CD4-positive, CD25-positive, alpha-beta regulatory T cell (primary cell): ENCODE measurements around the gene CACNB2. TPM values are rescaled to one million over a fixed set of nuclear protein-coding genes. Genes with fewer than 3 reads are reported as not detected.

Source experiments
- ATAC-seq, 2 donors: fragments of 150-1000 bp; cut with Tn5 transposase; one replicate each; pipeline ENCODE4 v1.10.0; 2021; ENCODE audit warnings: low read depth in 2 of 2, moderate number of reproducible peaks in 2 of 2, moderate library complexity in 1 of 2
- DNase-seq, 3 donors: peaks; one replicate each; pipeline versions ENCODE4 v3.0.0 to v3.0.0-alpha.2; 2012 to 2022; ENCODE audit warnings: mixed read lengths in 1 of 3
- H3K27ac ChIP-seq: one replicate; pipeline ENCODE4 v1.7.0; 2013; ENCODE audit warnings: mild to moderate bottlenecking, low read length; ENCODE audit not compliant: insufficient read depth, poor library complexity, severe bottlenecking
- H3K27me3 ChIP-seq: one replicate; pipeline ENCODE4 v1.7.0; 2013; ENCODE audit warnings: low read length; ENCODE audit not compliant: control insufficient read depth, insufficient read depth
- H3K36me3 ChIP-seq: one replicate; pipeline ENCODE4 v1.7.0; 2013; ENCODE audit warnings: mild to moderate bottlenecking, low read length, moderate library complexity; ENCODE audit not compliant: control insufficient read depth, insufficient read depth
- H3K4me1 ChIP-seq: 2 replicates; pipeline ENCODE4 v1.7.0; 2013; ENCODE audit warnings: mild to moderate bottlenecking, low read length; ENCODE audit not compliant: insufficient read depth, control insufficient read depth, poor library complexity, severe bottlenecking
- H3K4me3 ChIP-seq: one replicate; pipeline ENCODE4 v1.7.0; 2013; ENCODE audit warnings: low read depth, mild to moderate bottlenecking, low read length, moderate library complexity
- H3K9me3 ChIP-seq, 2 experiments: 1 replicate in 1 of 2; 2 replicates in 1 of 2; pipeline ENCODE4 v1.7.0; 2013; ENCODE audit warnings: low read length in 2 of 2, mild to moderate bottlenecking in 1 of 2, moderate library complexity in 1 of 2; ENCODE audit not compliant: control insufficient read depth in 2 of 2
- H3K27ac Mint-ChIP-seq, 3 donors: one replicate each; pipeline ENCODE4 v1.8.0; 2020 to 2022; ENCODE audit warnings: mild to moderate bottlenecking in 3 of 3, mixed read lengths in 3 of 3, moderate library complexity in 2 of 3
- H3K27me3 Mint-ChIP-seq: one replicate; pipeline ENCODE4 v1.8.0; 2022; ENCODE audit warnings: mild to moderate bottlenecking, mixed read lengths
- H3K36me3 Mint-ChIP-seq: one replicate; pipeline ENCODE4 v1.8.0; 2020; ENCODE audit warnings: mixed read lengths
- H3K4me1 Mint-ChIP-seq, 4 donors: one replicate each; pipeline ENCODE4 v1.8.0; 2020 to 2022; ENCODE audit warnings: mixed read lengths in 4 of 4, mild to moderate bottlenecking in 1 of 4
- H3K4me3 Mint-ChIP-seq, 4 donors: one replicate each; pipeline ENCODE4 v1.8.0; 2020 to 2022; ENCODE audit warnings: mild to moderate bottlenecking in 4 of 4, mixed read lengths in 4 of 4, moderate library complexity in 3 of 4
- H3K9me3 Mint-ChIP-seq, 7 donors: one replicate each; pipeline ENCODE4 v1.8.0; 2020 to 2022; ENCODE audit warnings: mixed read lengths in 7 of 7, mild to moderate bottlenecking in 3 of 7, moderate library complexity in 2 of 7
- polyA plus RNA-seq, 4 donors: library from polyadenylated mRNA; unstranded; fragments of 300-500 nt; fragmentation: Illumina TruSeq; gene quantifications; one replicate each; pipeline ENCODE4 v1.2.3, GENCODE V29; 2021
- total RNA-seq: library from RNA; stranded (reverse); gene quantifications from one replicate; pipeline ENCODE4 v1.2.3, GENCODE V29; 2022

The CACNB2 gene
- total and polyA plus RNA-seq, 5 donors from 2014 or later: 0.39 to 0.80 (median 0.49) TPM

DNA sequence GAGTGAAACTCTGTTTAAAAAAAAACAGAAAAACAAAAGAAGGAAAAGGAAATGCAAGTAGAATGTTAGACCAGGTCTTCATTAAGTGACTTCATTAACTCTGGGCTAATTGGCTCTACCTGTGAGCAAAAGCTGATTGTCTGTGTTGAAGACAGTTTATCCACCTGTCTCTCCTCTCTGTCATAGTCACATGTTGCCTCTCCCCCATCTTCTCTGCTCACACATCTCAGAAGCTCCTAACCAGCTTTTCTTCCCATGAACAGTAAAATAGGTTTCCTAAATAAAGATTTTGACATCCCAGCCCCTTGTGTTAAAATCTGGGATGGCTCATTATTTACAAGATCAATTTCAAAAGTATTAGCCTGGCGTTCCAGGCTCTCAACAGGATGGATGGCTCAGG lies 222.7 kb downstream of the CACNB2 start:
- Histone ChIP-seq H3K27me3 (no peaks in the 10 kb centered on the region), H3K36me3 (no peaks in the 10 kb centered on the region), H3K4me1 (no peaks in the 10 kb centered on the region), H3K27ac (no peak overlapping the region), H3K4me3 (no peak overlapping the region), H3K9me3 (no peaks in the 10 kb centered on the region)
- Mint-ChIP-seq H3K27ac (no peak overlapping the region), H3K4me3 (no peak overlapping the region), H3K9me3 (peaks cover 0 to 3% (median 0%) of the 10 kb centered on the region in 7 donors), H3K36me3 (no peaks in the 10 kb centered on the region), H3K4me1 (no peaks in the 10 kb centered on the region), H3K27me3 (peaks cover 7% of the 10 kb centered on the region)
- ATAC-seq (no peak), DNase-seq (no peak)

GRCh38 chr10:18364987-18365775 lies 225.0 kb downstream of the CACNB2 start:
- ATAC-seq (no peak), DNase-seq (no peak)
- peaks cover 7% of the 10 kb centered on the region for H3K27me3 Mint-ChIP-seq
- no peak overlapping the region for H3K4me3 Mint-ChIP-seq
- no peaks in the 10 kb centered on the region for H3K36me3 ChIP-seq
- no peak overlapping the region for H3K4me3 ChIP-seq
- H3K27me3 ChIP-seq: no peaks in the 10 kb centered on the region
- no peaks in the 10 kb centered on the region for H3K4me1 Mint-ChIP-seq
- peaks cover 0 to 3% (median 0%) of the 10 kb centered on the region in 7 donors for H3K9me3 Mint-ChIP-seq
- H3K9me3 ChIP-seq: no peaks in the 10 kb centered on the region
- no peaks in the 10 kb centered on the region for H3K36me3 Mint-ChIP-seq
- no peak overlapping the region for H3K27ac Mint-ChIP-seq
- H3K4me1 ChIP-seq: no peaks in the 10 kb centered on the region
- no peak overlapping the region for H3K27ac ChIP-seq

DNA sequence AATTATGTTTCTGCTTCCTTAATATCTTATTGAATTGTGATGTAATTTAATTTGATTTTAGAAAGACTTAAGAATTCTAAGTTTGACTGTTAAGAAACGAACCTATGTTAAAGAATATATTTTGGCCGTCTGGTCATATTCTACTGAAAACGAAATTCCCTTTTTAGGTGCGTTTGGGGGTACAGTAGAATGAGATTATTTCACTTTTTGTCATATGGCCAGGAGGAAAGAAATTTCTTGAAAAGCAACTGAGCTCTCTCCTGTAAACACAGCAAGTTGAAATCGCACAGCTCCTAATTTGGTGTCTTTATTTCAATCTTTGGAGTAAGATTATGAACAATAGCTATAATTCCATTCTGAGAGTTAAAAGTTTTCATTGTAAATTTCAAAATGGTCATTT lies 227.6 kb downstream of the CACNB2 start:
- ATAC-seq (no peak), DNase-seq (no peak)
- Histone ChIP-seq H3K27me3 (no peaks in the 10 kb centered on the region), H3K4me1 (no peaks in the 10 kb centered on the region), H3K4me3 (no peak overlapping the region), H3K36me3 (no peaks in the 10 kb centered on the region), H3K9me3 (no peaks in the 10 kb centered on the region), H3K27ac (no peak overlapping the region)
- Mint-ChIP-seq H3K4me3 (no peak overlapping the region), H3K36me3 (no peaks in the 10 kb centered on the region), H3K9me3 (peaks cover 0 to 3% (median 0%) of the 10 kb centered on the region in 7 donors), H3K27ac (no peak overlapping the region), H3K4me1 (no peaks in the 10 kb centered on the region), H3K27me3 (peaks cover 11% of the 10 kb centered on the region)

- H3K36me3 Mint-ChIP-seq: no peaks in the 10 kb centered on the region
- H3K9me3 ChIP-seq: no peaks in the 10 kb centered on the region
- ATAC-seq (no peak), DNase-seq (no peak)
- H3K9me3 Mint-ChIP-seq: peaks cover 0 to 2% (median 0%) of the 10 kb centered on the region in 7 donors
- H3K36me3 ChIP-seq: no peaks in the 10 kb centered on the region
- no peak overlapping the region for H3K4me3 ChIP-seq
- H3K27ac ChIP-seq: no peak overlapping the region
- no peaks in the 10 kb centered on the region for H3K4me1 ChIP-seq
- no peaks in the 10 kb centered on the region for H3K27me3 ChIP-seq
- H3K27me3 Mint-ChIP-seq: peaks cover 7% of the 10 kb centered on the region
- H3K4me3 Mint-ChIP-seq: no peak overlapping the region
- no peaks in the 10 kb centered on the region for H3K4me1 Mint-ChIP-seq
- no peak overlapping the region for H3K27ac Mint-ChIP-seq
Measured at GRCh38 chr10:18368273-18368672, 228.0 kb downstream of the CACNB2 start.

DNA sequence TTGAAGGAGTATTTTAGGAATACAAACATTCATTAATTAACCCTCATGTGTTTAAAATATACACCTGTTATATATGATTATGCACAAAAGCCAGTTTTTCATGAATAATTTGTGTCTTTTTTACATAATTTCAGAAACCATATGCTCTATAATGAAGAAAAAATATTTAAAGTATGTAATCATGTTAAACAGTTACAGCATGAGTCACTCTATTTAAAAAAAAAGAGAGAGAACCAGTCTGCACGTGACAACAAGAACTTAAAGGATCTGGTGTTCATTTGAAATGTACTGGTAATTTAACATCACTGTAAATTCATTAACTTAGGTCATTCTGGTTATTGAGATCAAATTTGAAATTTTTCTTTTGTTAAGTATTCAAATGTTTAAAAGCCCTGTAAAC lies 228.5 kb downstream of the CACNB2 start:
- H3K4me1 Mint-ChIP-seq: no peaks in the 10 kb centered on the region
- H3K27me3 ChIP-seq: no peaks in the 10 kb centered on the region
- H3K36me3 ChIP-seq: no peaks in the 10 kb centered on the region
- H3K4me3 ChIP-seq: no peak overlapping the region
- no peak for DNase-seq
- no peak overlapping the region for H3K27ac Mint-ChIP-seq
- no peak overlapping the region for H3K27ac ChIP-seq
- peaks cover 5% of the 10 kb centered on the region for H3K27me3 Mint-ChIP-seq
- no peaks in the 10 kb centered on the region for H3K4me1 ChIP-seq
- no peak overlapping the region for H3K4me3 Mint-ChIP-seq
- H3K36me3 Mint-ChIP-seq: no peaks in the 10 kb centered on the region
- no peaks in the 10 kb centered on the region for H3K9me3 ChIP-seq
- H3K9me3 Mint-ChIP-seq: peaks cover 0 to 1% (median 0%) of the 10 kb centered on the region in 7 donors
- ATAC-seq: no peak

DNA sequence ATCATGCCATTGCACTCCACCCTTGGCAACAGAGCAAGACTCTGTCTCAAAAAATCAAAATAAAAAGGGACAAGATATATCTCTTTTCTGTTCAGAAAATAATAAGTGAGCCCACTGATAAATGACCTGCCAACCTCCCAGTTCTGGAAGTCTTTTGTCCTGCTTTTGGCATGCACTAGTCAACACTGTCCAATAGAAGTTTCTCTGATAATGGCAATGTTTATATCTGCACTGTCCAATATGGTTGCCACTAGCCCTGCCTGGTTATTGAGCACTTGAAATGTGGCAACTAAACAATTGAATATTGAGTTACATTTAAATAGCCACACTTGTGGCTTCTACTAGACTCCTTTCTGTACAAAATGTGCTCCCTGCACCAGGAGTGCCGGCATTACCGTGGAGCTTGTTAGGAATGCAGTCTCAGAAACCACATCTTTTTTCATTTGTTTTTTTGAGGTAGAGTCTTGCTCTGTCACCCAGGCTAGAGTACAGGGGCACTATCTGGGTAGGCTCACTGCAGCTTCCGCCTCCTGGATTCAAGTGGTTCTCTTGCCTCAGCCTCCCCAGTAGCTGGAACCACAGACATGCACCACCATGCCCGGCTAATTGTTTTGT lies 229.7 kb downstream of the CACNB2 start:
- no peak overlapping the region for H3K27ac Mint-ChIP-seq
- DNase-seq: no peak
- Histone ChIP-seq H3K9me3 (no peaks in the 10 kb centered on the region), H3K36me3 (no peaks in the 10 kb centered on the region), H3K4me1 (no peaks in the 10 kb centered on the region), H3K27me3 (no peaks in the 10 kb centered on the region), H3K4me3 (no peak overlapping the region), H3K27ac (no peak overlapping the region)
- no peaks in the 10 kb centered on the region for H3K36me3 Mint-ChIP-seq
- no peak for ATAC-seq
- H3K9me3 Mint-ChIP-seq: peaks cover 0 to 3% (median 0%) of the 10 kb centered on the region in 7 donors
- H3K27me3 Mint-ChIP-seq: peaks cover 9% of the 10 kb centered on the region
- H3K4me1 Mint-ChIP-seq: no peaks in the 10 kb centered on the region
- H3K4me3 Mint-ChIP-seq: no peak overlapping the region

- Histone ChIP-seq H3K4me3 (no peak overlapping the region), H3K27me3 (no peaks in the 10 kb centered on the region), H3K4me1 (no peaks in the 10 kb centered on the region), H3K36me3 (no peaks in the 10 kb centered on the region), H3K9me3 (no peaks in the 10 kb centered on the region), H3K27ac (no peak overlapping the region)
- ATAC-seq (no peak), DNase-seq (no peak)
- Mint-ChIP-seq H3K4me1 (no peaks in the 10 kb centered on the region), H3K27ac (no peak overlapping the region), H3K36me3 (no peaks in the 10 kb centered on the region), H3K4me3 (no peak overlapping the region), H3K9me3 (peaks cover 0 to 5% (median 2%) of the 10 kb centered on the region in 7 donors), H3K27me3 (peaks cover 5% of the 10 kb centered on the region)
Measured at GRCh38 chr10:18376650-18377049, 236.4 kb downstream of the CACNB2 start.

DNA sequence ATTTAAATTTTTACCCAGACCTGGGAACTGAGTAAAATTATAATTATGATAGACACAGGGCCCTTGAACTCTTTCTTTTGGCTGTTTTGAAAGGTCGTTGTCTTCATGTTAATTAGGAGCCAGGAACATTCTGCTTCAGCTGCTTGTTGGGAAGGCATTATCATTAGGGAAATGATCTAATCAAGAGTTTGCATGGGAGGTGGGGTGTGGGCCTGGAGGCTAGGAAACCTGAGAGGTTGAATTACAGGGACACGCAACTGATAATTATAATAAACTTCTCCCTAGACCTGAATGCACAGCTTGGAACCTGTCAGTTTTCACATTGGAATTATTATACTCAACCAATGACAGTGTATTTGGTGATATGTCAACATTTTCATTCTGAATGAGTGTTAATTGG lies 237.7 kb downstream of the CACNB2 start:
- Mint-ChIP-seq H3K9me3 (peaks cover 0 to 5% (median 2%) of the 10 kb centered on the region in 7 donors), H3K4me3 (no peak overlapping the region), H3K27ac (no peak overlapping the region), H3K27me3 (peaks cover 5% of the 10 kb centered on the region), H3K4me1 (no peaks in the 10 kb centered on the region), H3K36me3 (no peaks in the 10 kb centered on the region)
- no peaks in the 10 kb centered on the region for H3K9me3 ChIP-seq
- ATAC-seq: no peak
- no peak overlapping the region for H3K27ac ChIP-seq
- no peak for DNase-seq
- H3K4me3 ChIP-seq: no peak overlapping the region
- H3K4me1 ChIP-seq: no peaks in the 10 kb centered on the region
- H3K27me3 ChIP-seq: no peaks in the 10 kb centered on the region
- H3K36me3 ChIP-seq: no peaks in the 10 kb centered on the region
